ENCODE results near the gene USP25.

USP25 gene

DNA sequence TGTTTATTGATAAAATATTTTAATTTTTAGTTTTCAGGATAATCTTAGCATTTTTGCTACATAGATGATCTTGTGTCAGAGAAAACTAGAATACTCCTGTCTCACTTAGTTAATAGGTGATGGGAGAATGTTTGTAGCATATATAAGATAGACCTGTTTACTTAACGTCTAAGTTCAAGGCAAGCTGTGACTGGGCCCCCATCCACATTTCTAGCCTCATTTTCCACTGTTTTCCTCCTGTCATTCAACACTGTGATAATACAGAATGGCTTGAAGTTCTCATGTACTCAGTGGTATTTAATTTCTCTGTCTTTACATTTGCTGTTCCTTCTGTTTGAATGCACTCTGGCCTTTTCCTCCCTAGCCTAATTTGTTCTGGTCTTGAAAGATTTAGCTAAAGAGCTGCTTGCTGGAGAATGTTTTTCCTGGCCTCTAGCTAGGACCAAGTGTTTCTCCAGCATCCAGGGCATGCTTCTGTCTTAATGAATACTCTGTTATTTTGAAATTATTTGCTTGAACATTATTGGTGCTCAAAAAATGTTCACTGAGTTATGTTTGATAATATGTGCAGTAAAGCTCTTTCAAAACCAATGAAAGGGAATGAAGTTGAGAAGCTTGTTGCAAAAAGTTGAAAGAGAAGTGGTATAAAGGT, 37.3 kb downstream of the USP25 start:
- no peak for DNase-seq

GRCh38 chr21:15768045-15768601, 38.3 kb downstream of the USP25 start:
- no peak for DNase-seq

DNA sequence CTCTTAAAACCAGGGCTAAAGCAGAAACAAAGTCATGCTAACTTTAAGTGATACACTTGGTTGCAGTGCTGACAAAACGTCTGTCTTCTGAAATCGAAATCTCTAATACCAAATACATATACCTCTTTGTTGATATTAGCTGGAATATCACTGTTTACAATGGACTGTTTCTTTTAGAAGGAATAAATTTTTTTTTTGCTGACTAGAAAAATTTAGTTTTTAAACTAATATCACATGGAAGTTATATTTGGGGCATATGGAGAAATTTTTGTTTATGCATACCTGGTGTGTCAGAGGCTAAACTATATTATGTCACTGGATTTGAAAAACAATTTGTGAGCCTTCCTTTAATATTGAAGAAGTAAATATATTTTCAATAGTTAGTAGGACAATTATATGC, 39.1 kb downstream of the USP25 start:
- DNase-seq: no peak

- DNase-seq: no peak
Measured at GRCh38 chr21:15771311-15771710, 41.5 kb downstream of the USP25 start.

DNA sequence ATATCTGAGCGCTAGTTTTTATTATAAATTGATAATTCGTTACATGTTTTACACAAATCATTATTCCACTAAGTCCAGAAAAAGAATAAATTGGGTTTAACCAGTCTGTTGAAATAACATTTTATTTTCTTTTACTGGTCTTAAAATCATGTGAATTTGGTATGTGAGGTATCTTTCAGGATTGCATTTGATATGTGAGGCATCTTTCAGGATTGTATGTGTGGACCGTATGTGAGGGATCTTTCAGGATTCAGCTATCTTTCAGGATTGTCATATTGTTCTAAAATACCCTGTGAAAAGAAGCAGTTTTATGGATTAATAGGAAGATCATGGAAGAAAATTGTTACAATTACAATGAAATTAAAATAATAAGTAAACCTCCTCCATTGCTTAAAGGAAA, 42.9 kb downstream of the USP25 start:
- DNase-seq: no peak

GRCh38 chr21:15774590-15774989, 44.8 kb downstream of the USP25 start:
- DNase-seq: no peak

DNA sequence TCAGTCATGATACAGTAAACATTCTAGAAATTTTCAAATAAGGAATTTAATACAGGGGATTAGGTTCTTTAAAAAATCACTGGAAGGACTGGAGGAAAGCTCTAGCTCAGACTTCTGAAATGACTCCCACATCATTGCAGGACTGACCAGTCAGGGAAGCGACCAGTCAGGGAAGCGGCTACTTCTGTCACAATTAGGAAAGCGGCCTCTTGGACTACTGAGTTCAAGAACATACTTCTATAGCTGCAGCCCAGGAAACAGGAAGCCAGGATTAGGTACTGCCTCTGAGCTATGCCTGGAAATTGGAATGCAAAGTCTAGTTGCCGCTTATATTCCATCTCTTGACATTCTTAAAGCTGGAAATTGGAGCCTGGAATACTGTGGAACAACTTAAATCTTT, 45.5 kb downstream of the USP25 start:
- no peak for DNase-seq

DNA sequence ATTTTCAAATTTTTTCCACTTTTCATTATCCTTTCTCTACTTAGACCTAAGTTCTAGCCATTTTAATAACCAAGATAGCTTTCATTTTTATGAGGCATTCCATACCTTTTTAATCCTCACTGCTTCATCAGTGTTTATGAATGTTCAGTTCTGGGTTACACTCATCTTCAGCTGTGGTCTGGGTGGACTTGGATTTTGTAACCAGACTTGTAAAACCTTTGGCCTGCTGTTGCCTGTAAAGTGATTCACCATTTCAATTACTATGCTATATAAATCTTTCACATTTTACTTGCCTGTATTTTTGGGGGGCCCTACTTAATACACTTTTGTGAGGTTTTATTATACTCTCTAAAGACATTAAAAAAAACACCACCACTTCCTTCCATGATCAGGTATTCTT, 46.2 kb downstream of the USP25 start:
- DNase-seq: no peak

DNA sequence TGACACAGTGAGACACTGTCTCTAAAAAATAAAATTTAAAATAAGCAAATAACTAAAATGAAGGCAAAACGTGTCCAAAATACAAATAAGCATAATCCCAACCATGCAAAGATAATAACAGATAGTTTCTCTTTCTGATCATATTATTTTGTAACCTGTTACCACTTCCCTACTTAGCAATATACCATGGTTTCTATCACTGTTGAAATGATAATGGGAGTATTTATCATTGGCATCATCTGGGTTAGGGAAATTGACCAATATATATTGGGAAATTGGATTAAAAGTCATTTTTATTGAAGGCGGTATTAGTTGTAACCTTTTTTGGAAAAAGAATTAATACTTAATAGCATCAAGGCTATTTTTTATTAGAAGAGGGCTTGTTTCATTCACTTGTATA, 47.0 kb downstream of the USP25 start:
- no peak for DNase-seq

DNA sequence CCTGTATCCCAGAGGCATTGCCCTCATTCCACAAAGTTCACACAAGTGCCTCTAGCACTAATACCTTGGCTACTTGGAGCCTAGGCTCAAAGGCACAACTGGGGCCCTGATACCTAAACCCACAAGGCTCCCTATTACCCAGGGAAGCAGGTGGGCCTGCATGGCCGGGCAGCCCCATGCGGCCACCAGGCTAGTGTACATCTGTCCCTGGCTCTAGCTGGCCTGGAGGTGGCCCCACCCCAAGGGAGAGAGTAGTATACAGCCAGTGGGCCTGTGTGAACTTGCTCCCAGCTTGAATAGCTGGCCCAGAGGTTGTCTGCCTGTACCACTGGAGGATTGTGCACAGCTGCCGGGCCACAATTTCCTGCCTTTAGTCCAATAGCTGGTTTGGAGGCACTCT, 52.2 kb downstream of the USP25 start:
- no peak for DNase-seq

- no peak for DNase-seq
Measured at GRCh38 chr21:15788847-15789523, 59.2 kb downstream of the USP25 start.

- no peak for DNase-seq
Measured at GRCh38 chr21:15793109-15793508, 63.3 kb downstream of the USP25 start.

DNA sequence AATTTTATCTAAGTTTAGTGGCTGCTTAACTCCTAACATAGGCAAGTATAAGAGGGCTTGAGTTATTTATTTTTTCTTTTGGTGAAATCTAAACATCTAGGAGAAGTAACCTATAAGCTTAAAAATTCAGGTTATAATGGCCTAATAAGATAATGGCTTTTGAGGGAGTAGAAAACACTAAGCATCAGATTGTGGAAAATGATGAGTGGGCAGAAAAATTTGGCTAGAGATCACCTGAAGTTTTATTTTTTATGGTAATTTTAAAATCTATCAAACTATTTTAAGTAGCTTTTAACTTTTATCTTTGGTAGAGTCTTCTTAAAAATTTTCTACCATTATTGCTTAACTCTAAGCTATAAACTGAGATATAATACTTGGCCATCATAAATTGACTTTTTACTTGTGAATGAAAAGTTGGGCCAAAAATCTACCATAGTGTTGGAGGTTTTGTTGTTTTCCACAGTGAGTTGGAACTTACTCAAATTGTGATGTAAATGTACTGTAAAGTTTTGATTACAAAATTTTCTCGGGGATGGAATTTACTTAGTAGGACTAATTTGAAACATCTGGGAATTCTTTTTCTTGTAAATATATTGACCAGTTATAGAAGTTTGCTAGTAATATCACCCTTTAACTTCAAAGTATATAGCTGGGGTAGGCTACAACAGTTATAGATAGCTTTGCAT, 63.9 kb downstream of the USP25 start:
- DNase-seq: no peak

DNA sequence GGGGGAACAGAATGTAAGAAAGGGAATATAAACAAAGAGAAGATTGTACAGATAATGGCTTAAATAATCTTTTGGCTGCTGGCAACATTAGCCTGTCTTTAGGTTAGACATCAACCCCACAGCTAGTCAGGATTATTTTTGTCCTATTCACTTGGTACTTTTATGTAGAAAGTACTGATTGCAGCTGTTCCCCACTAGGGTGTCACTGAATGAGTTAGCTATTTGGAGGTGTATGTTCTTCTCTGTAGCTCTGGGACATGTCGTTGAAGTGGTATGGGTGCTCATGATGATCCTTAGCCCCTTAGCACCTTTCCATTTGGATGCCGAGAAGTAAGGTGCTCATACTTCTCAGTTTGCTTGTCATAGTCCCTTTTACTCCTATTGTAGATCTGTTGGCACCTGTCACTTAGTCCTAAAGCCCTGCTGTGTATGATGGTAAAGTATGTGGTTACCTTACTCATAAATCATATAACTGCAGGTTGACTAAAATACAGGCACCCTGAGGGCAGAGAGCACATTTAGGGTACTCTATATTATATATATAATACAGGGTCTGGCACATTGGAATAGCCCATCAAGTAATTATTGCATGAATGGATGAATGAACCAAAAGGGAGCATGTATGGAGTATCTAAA, 64.6 kb downstream of the USP25 start:
- DNase-seq: no peak

- no peak for DNase-seq
Measured at GRCh38 chr21:15795533-15795932, 65.8 kb downstream of the USP25 start.

DNA sequence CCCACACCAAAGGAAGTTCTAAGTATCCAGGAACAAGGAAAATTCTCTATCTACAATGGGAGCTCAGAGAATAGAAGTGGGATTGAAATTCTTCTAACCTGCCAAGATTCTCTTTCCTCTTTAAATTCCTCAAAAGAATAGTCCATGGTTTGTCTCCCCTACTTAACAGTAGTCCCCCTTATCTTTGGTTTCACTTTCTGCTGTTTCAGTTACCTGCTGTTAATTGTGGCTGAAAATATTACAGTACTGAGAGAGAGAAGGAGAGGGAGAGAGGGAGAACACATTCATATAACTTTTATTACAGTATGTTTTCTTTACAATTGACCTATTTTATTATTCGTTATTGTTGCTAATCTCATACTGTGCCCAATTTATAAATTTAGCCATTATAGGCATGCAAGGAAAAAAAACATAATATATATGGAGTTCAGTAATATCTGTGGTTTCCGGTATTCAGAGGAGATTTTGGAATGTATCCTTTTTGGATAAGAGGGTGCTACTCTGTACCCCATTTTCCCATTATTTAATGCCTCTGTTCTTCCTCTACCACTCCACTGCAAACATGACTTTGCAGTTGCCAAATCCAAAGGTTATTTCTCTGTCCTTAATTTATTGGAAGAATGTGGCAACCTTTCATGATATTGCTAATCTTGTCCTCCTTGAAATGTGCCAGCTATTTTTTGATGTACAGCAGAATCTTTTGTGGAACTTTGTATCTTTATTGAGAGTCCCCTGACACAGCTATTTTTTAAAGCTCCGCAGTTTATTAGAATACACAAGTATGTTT, 68.0 kb downstream of the USP25 start:
- DNase-seq: no peak

DNA sequence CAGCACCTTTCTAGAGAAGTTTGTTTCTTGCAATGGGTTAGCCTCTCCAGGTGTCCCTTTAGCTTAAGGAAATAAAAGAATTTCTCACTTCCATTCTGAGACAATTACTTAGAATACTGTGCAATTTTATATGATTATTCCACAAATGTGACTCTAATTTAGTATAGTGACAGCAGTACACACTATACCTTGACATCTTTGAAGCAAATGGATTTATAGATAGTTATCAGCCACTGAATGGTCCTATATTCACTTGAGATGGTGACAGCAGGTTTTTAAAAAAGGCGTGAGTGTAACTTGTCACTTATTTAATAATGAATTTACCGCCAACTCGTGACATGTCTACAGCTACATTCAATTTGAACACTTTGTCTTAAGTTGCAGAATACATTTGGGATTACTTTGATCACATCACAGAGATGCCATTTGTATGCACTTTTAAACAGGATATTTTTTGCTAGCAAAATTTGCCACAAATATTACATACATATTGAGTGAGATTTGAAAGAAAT, 71.6 kb downstream of the USP25 start:
- no peak for DNase-seq

DNA sequence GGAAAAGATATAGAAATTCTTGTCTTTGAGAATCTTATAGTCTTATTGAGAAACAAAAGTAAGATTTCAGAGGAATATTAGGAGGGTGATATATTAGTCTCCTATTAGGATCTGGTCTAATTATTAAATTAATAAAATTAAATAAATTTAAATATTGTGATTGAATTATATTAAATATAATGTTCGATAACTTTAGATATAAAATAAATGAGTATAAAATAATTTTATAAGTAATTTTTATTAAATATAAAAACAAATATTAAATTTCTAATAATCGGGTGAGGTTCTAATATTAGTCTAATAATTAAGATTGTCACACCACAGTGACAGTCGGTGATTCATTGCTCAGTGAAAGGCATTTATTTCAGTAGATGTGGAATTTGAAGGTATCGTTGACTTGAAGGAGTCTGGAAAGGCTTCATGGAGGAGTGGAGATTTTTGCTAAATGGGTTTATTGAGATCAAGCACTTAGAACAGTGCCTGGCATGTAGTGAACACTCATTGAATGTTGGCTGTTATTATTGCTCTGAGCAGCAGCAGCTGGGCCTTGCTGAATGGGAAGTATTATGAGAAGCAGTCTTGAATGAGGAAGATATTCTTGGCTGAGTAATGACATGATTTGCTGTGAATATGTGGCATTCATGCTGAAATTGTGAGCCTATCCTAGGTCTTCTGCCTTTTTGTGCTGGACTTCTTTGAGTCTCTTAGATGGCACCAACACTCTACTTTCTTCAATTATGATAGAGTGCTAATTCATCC, 74.6 kb downstream of the USP25 start:
- DNase-seq: no peak

GRCh38 chr21:15809065-15809464, 79.3 kb downstream of the USP25 start:
- no peak for DNase-seq

- no peak for DNase-seq
Measured at GRCh38 chr21:15809818-15810217, 80.0 kb downstream of the USP25 start.

DNA sequence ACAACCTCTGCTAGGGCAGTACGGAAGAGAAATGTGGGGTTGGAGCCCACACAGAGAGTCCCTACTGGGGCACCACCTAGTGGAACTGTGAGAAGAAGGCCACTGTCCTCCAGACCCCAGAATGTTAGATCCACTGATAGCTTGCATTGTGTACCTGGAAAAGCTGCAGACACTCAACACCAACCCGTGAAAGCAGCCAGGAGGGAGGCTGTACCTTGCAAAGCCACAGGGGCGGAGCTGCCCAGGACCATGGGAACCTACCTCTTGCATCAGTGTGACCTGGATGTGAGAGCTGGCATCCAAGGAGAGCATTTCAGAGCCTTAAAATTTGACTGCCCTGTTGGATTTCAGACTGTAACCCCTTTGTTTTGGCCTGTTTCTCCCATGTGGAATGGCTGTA, 85.5 kb downstream of the USP25 start:
- DNase-seq: no peak

GRCh38 chr21:15820327-15820726, 90.5 kb downstream of the USP25 start:
- DNase-seq: no peak
